Vagina (tissue), 2 donors: Measurements from ENCODE around the gene SMPDL3B. TPM values are rescaled to one million over a fixed set of nuclear protein-coding genes. Genes with fewer than 3 reads are reported as not detected.

ENCODE experiments used
- DNase-seq, 2 donors: peaks; one replicate each; pipeline ENCODE4 v3.0.0-alpha.2; 2017; ENCODE audit errors: extremely low spot score in 2 of 2
- H3K27ac ChIP-seq: fragments of 200-600 bp; sonication (generic); one replicate; pipeline ENCODE4 v1.5.1; 2019
- H3K27me3 ChIP-seq: fragments of 200-600 bp; sonication (generic); one replicate; pipeline ENCODE4 v1.5.1; 2019
- H3K36me3 ChIP-seq, 2 donors: fragments of 200-600 bp; sonication (generic); one replicate each; pipeline ENCODE4 v1.5.1; 2017 to 2019
- H3K4me1 ChIP-seq: fragments of 200-600 bp; sonication (generic); one replicate; pipeline ENCODE4 v1.5.1; 2019
- H3K4me3 ChIP-seq, 2 donors: fragments of 200-600 bp; sonication (generic); 1 replicate in 1 of 2; 2 replicates in 1 of 2; pipeline ENCODE4 v1.5.1; 2016 to 2019
- H3K9me3 ChIP-seq: fragments of 200-600 bp; sonication (generic); one replicate; pipeline ENCODE4 v1.5.1; 2019
- CTCF ChIP-seq, 3 experiments: fragments of 450-650 bp in 2 of 3; fragments of 200-600 bp in 1 of 3; sonication (generic) in 1 of 3; IDR thresholded peaks; one replicate each; pipeline ENCODE4 v1.5.1; 2017 to 2019; ENCODE audit warnings: antibody characterized with exemption in 3 of 3, mild to moderate bottlenecking in 2 of 3, moderate library complexity in 2 of 3
- POLR2A ChIP-seq, 2 donors: fragments of 450-650 bp; IDR thresholded peaks; one replicate each; pipeline ENCODE4 v1.6.1; 2017; ENCODE audit warnings: antibody characterized with exemption in 2 of 2, mild to moderate bottlenecking in 2 of 2, moderate library complexity in 2 of 2
- POLR2AphosphoS5 ChIP-seq, 2 donors: sonication (generic); formaldehyde crosslinking; IDR thresholded peaks; one replicate each; pipeline ENCODE4 v1.9.0; 2017; ENCODE audit warnings: antibody characterized with exemption in 2 of 2, mild to moderate bottlenecking in 2 of 2, low read depth in 1 of 2; ENCODE audit not compliant: insufficient read depth in 1 of 2
- intact Hi-C: fragments of 100-400 bp; cut with DNase I; formaldehyde crosslinking; loops from one replicate; pipeline ENCODE4 v1.15.1; 2023
- total RNA-seq: library from RNA; depleted of rRNA; stranded (reverse); fragments of >200 nt; gene quantifications from one replicate; pipeline ENCODE4 v1.2.3, GENCODE V29; 2016

SMPDL3B gene
- total RNA-seq, 1 donor from 2014 or later, result 2.0 TPM

DNA sequence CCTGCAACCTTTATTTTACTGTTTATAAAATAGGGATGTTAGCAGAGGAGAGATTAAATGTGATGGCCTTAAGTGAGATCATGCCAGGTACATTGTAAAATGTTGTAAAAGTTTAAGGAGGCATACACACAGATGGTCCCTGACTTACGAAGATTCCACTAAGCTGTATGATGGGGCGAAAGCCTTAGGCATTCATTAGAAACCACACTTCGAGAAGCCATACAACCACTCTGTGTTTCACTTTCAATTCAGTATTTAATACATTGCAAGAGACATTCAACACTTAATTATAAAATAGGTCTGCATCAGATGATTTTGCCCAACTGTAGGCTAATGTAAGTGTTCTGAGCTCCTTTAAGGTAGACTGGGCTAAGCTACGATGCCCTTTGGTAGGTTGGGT, 3.7 kb downstream of the SMPDL3B start:
- DNase-seq, result no peak
- Histone ChIP-seq H3K36me3 (no peaks in the 10 kb centered on the region), H3K4me1 (peaks cover 7% of the 10 kb centered on the region), H3K4me3 (no peak overlapping the region), H3K27me3 (no peaks in the 10 kb centered on the region), H3K27ac (no peak overlapping the region), H3K9me3 (no peaks in the 10 kb centered on the region)
- intact Hi-C loops, result no loop called here
- TF ChIP-seq CTCF (IDR thresholded peaks at IDR 0.05), result no peak

GRCh38 chr1:27940297-27940696, 5.5 kb downstream of the SMPDL3B start:
- no peak for TF ChIP-seq POLR2AphosphoS5 (IDR thresholded peaks at IDR 0.05; ENCODE audit: insufficient read depth in 1 of 2, low read depth in 1 of 2)
- TF ChIP-seq POLR2A (IDR thresholded peaks at IDR 0.05), result no peak
- no peak for TF ChIP-seq CTCF (IDR thresholded peaks at IDR 0.05)
- H3K36me3 ChIP-seq, result no peaks in the 10 kb centered on the region
- H3K4me3 ChIP-seq, result no peak overlapping the region
- H3K27me3 ChIP-seq, result no peaks in the 10 kb centered on the region
- peaks cover under 1% of the 10 kb centered on the region for H3K4me1 ChIP-seq
- H3K9me3 ChIP-seq, result no peaks in the 10 kb centered on the region
- intact Hi-C loops, result no loop called here
- no peak overlapping the region for H3K27ac ChIP-seq
- no peak for DNase-seq

DNA sequence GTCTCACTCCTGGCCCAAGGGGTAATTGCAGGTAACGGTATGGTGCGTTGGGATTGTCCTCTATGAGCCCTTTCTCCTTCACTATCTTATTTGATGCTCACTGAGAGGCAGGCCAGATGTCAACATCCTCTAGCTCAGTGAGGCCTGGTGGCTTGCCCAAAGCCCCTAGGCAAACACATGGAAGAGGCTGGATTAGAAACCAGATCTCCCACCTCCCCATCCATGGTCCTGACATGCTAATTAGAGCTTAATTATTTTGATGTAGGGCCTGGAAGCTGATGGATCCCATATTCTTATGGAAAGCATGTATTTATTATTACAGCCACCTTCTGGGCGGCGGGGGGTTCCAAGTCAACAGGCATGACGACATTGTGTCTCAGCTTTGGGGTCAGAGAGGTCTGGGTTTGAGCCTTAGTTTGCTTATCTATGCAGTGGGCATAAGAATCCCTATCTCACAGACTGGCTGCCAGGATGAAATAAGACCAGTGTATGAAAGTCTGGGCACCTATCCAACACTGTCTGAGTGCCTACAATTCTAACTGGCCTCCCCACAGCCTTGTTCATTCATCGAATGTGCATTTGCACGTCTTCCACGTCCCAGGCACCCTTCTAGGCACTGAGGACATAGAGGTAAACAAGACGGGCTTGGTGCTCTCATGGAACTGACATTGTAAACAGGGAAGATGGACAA, 6.2 kb downstream of the SMPDL3B start:
- intact Hi-C loops, result no loop called here
- H3K27ac ChIP-seq, result no peak overlapping the region
- no peaks in the 10 kb centered on the region for H3K27me3 ChIP-seq
- H3K4me1 ChIP-seq, result no peaks in the 10 kb centered on the region
- no peaks in the 10 kb centered on the region for H3K36me3 ChIP-seq
- H3K9me3 ChIP-seq, result no peaks in the 10 kb centered on the region
- TF ChIP-seq POLR2AphosphoS5 (IDR thresholded peaks at IDR 0.05; ENCODE audit: insufficient read depth in 1 of 2, low read depth in 1 of 2), result no peak
- TF ChIP-seq POLR2A (IDR thresholded peaks at IDR 0.05), result no peak
- no peak for TF ChIP-seq CTCF (IDR thresholded peaks at IDR 0.05)
- no peak for DNase-seq
- no peak overlapping the region for H3K4me3 ChIP-seq

- Histone ChIP-seq H3K4me1 (no peaks in the 10 kb centered on the region), H3K9me3 (no peaks in the 10 kb centered on the region), H3K27me3 (no peaks in the 10 kb centered on the region), H3K4me3 (no peak overlapping the region), H3K36me3 (no peaks in the 10 kb centered on the region), H3K27ac (no peak overlapping the region)
- intact Hi-C loops, result no loop called here
- TF ChIP-seq POLR2AphosphoS5 (IDR thresholded peaks at IDR 0.05; ENCODE audit: insufficient read depth in 1 of 2, low read depth in 1 of 2) (no peak), CTCF (IDR thresholded peaks at IDR 0.05) (no peak), POLR2A (IDR thresholded peaks at IDR 0.05) (no peak)
- DNase-seq, result no peak
Observed at GRCh38 chr1:27941671-27942540, 7.1 kb downstream of the SMPDL3B start.

GRCh38 chr1:27945020-27945419, 10.2 kb downstream of the SMPDL3B start:
- no peaks in the 10 kb centered on the region for H3K9me3 ChIP-seq
- H3K27me3 ChIP-seq, result no peaks in the 10 kb centered on the region
- no peak overlapping the region for H3K4me3 ChIP-seq
- intact Hi-C loops, result no loop called here
- no peaks in the 10 kb centered on the region for H3K36me3 ChIP-seq
- DNase-seq, result no peak
- no peaks in the 10 kb centered on the region for H3K4me1 ChIP-seq
- TF ChIP-seq CTCF (IDR thresholded peaks at IDR 0.05) (no peak), POLR2A (IDR thresholded peaks at IDR 0.05) (no peak)
- no peak overlapping the region for H3K27ac ChIP-seq
